Ovary (tissue), 9 donors: ENCODE data around the gene AFAP1L1. TPM values are rescaled to one million over a fixed set of nuclear protein-coding genes. Genes with fewer than 3 reads are reported as not detected.

ENCODE experiments used
- DNase-seq, 5 donors: peaks; one replicate each; pipeline ENCODE4 v3.0.0-alpha.2; 2019 to 2020
- H3K27ac ChIP-seq, 2 donors: fragments of 200-600 bp; one replicate each; pipeline versions ENCODE4 v1.5.1 to v1.8.0; 2019 to 2022
- H3K27me3 ChIP-seq: fragments of 200-600 bp; one replicate; pipeline ENCODE4 v1.8.0; 2022
- H3K36me3 ChIP-seq: fragments of 200-600 bp; sonication (generic); one replicate; pipeline ENCODE4 v1.5.1; 2019
- H3K4me1 ChIP-seq: one replicate; pipeline ENCODE4 v1.8.1; 2013; ENCODE audit warnings: mild to moderate bottlenecking, moderate library complexity; ENCODE audit not compliant: insufficient read depth
- H3K4me3 ChIP-seq: fragments of 200-600 bp; sonication (generic); one replicate; pipeline ENCODE4 v1.5.1; 2017
- H3K9me3 ChIP-seq, 2 donors: fragments of 200-600 bp in 1 of 2; sonication (generic) in 1 of 2; one replicate each; pipeline versions ENCODE4 v1.5.1 to v1.8.1; 2013 to 2019; ENCODE audit warnings: mild to moderate bottlenecking in 1 of 2, moderate library complexity in 1 of 2
- EP300 ChIP-seq: sonication (generic); formaldehyde crosslinking; IDR thresholded peaks from one replicate; pipeline ENCODE4 v1.6.1; 2017; ENCODE audit warnings: antibody characterized with exemption
- POLR2A ChIP-seq: fragments of 450-650 bp; IDR thresholded peaks from one replicate; pipeline ENCODE4 v1.6.1; 2017; ENCODE audit warnings: antibody characterized with exemption, mild to moderate bottlenecking, moderate library complexity
- WGBS, 3 donors: extraction: QIAGEN DNeasy Blood & Tissue Kit in 1 of 3; methylation state at CpG; one replicate each; pipeline versions ENCODE4 v1.1.5 to v1.1.7; 2013 to 2017; 5-methylcytosine and 5-hydroxymethylcytosine counted together
- intact Hi-C, 4 donors: fragments of 100-400 bp; cut with DNase I; formaldehyde crosslinking; loops; one replicate each; pipeline versions ENCODE4 v1.11.0 to v1.15.1; 2022 to 2023
- polyA plus RNA-seq, 2 donors: library from polyadenylated mRNA; stranded (reverse); fragments of 200-250 nt in 1 of 2; fragments of 350-450 nt in 1 of 2; fragmentation: Illumina TruSeq in 1 of 2; extraction: RNeasy Lipid Tissue Mini Kit (QIAGEN cat#74804) in 1 of 2; gene quantifications; one replicate each; pipeline ENCODE4 v1.2.3, GENCODE V29; 2013 to 2014
- total RNA-seq, 7 donors: library from RNA; depleted of rRNA in 2 of 7; stranded (reverse); fragments of >200 nt in 2 of 7; fragmentation: NEBNext Ultra II Directional in 3 of 7; extraction: Animal tissue kit (Norgen Biotek cat#: 25700) in 3 of 7; gene quantifications; one replicate each; pipeline versions ENCODE4 v1.1.0 to v1.2.4, GENCODE V29; 2016 to 2023
- TF ChIP-seq, protein P1 (sequence below), 3 donors: fragments of 450-650 bp in 2 of 3; fragments of 200-600 bp in 1 of 3; IDR thresholded peaks; one replicate each; pipeline versions ENCODE4 v1.5.1 to v1.8.0; 2016 to 2022; ENCODE audit warnings: antibody characterized with exemption in 3 of 3, mild to moderate bottlenecking in 1 of 3
- donor health status: DM: no; HTN: no; CAD: no; lungs with moderate emphysema.
- donor health status: DM: no; HTN: no; CAD: no.
- donor health status: Bipolar disorder and iron deficiency.
- donor health status: DM: yes; HTN: yes; CAD: no.
- donor health status: DM: no; HTN: no; CAD: no.
- donor health status: DM: yes; HTN: yes; CAD: no.

The AFAP1L1 gene
- total and polyA plus RNA-seq, 9 donors, result 3.2 to 17.8 (median 8.3) TPM

DNA sequence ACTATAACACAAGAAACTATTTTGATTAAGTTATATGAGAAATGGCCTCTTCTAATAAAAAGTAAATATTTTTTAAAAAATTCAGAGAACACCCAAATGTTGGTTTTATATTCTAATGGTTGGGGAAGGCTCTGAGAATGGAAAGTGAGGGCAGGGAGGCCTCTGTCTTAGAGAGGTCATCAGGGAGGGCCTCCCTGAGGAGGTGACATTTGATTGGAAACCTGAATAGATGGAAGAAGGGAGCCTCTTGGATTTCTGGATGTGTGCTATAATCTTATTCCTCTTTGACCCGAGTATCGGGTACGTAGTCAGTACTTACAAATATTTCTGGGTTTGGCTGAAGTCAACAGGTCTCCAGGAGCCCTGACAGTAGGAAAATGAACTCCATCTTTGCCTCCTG, 47.5 kb downstream of the AFAP1L1 start:
- no peaks in the 10 kb centered on the region for H3K9me3 ChIP-seq
- H3K36me3 ChIP-seq, result no peaks in the 10 kb centered on the region
- H3K27me3 ChIP-seq, result no peaks in the 10 kb centered on the region
- intact Hi-C loops, result no loop called here
- 93 to 99% (median 95%) methylated on average over 3 of the region's 3 CpGs for WGBS, 3 donors
- TF ChIP-seq POLR2A (no peak), EP300 (no peak)
- TF ChIP-seq, protein P1, sequence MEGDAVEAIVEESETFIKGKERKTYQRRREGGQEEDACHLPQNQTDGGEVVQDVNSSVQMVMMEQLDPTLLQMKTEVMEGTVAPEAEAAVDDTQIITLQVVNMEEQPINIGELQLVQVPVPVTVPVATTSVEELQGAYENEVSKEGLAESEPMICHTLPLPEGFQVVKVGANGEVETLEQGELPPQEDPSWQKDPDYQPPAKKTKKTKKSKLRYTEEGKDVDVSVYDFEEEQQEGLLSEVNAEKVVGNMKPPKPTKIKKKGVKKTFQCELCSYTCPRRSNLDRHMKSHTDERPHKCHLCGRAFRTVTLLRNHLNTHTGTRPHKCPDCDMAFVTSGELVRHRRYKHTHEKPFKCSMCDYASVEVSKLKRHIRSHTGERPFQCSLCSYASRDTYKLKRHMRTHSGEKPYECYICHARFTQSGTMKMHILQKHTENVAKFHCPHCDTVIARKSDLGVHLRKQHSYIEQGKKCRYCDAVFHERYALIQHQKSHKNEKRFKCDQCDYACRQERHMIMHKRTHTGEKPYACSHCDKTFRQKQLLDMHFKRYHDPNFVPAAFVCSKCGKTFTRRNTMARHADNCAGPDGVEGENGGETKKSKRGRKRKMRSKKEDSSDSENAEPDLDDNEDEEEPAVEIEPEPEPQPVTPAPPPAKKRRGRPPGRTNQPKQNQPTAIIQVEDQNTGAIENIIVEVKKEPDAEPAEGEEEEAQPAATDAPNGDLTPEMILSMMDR (IDR thresholded peaks at IDR 0.05), result no peak
- no peak for DNase-seq
- H3K27ac ChIP-seq, result no peak overlapping the region
- H3K4me1 ChIP-seq, result peaks cover 7% of the 10 kb centered on the region
- H3K4me3 ChIP-seq, result no peak overlapping the region

DNA sequence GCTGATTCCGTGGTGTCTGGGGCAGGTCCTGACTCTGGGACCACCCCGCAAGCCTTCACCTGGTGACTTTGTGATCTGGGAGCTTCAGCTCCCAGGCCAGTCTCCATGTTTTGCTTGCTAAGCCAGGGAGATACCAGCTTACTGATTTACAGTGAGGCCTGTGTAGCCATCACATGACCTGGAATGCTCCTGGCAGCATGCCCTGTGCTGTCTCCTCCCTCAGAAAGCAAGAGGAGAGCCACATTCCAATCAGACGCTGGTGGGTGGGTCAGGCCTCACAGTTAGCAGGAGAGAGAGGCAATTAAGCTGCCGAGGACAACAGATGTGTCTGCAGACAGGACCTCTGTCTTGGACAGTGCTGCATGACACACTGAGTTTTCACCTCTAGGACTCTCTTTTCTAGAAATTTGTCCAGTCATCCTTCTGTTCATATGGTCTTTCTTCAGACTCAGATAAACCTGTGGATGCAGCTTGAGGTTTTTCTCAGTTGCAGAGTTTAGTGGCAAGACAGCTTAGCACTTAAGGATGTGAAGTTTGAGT, 49.2 kb downstream of the AFAP1L1 start:
- Histone ChIP-seq H3K9me3 (no peaks in the 10 kb centered on the region), H3K27me3 (no peaks in the 10 kb centered on the region), H3K4me1 (peaks cover 7% of the 10 kb centered on the region), H3K36me3 (no peaks in the 10 kb centered on the region), H3K27ac (peak overlapping the region; percentile 30 to 54), H3K4me3 (no peak overlapping the region)
- peak; percentile 82 to 94 (median 90) for DNase-seq
- WGBS, 3 donors, result 6 to 18% (median 9%) methylated on average over 4 of the region's 4 CpGs
- intact Hi-C loops, result no loop called here
- TF ChIP-seq POLR2A, result no peak
- TF ChIP-seq, protein P1 (IDR thresholded peaks at IDR 0.05), result no peak
- no peak for TF ChIP-seq EP300

DNA sequence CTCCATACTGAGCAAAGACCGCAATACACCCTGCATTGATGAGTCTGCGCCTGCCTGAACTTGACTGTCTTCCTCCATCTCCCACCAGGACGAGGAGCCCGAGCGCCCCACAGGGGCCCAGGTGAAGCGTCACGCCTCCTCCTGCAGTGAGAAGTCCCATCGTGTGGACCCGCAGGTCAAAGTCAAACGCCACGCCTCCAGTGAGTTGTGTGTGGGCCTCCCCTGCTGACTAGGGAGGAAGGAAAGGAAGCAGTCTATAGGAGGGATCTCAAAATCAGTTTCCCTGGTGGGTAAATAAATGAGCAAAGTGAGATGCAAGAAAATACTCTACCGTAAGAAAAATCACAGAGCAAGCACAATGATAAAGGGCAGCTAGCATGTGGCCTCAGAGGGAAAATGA, 50.9 kb downstream of the AFAP1L1 start:
- no peaks in the 10 kb centered on the region for H3K27me3 ChIP-seq
- WGBS, 3 donors, result 85 to 86% (median 86%) methylated on average over 12 of the region's 12 CpGs
- no peak overlapping the region for H3K27ac ChIP-seq
- H3K9me3 ChIP-seq, result no peaks in the 10 kb centered on the region
- H3K4me1 ChIP-seq, result peaks cover 7% of the 10 kb centered on the region
- no peaks in the 10 kb centered on the region for H3K36me3 ChIP-seq
- no peak for DNase-seq
- TF ChIP-seq, protein P1 (IDR thresholded peaks at IDR 0.05), result no peak
- TF ChIP-seq EP300 (no peak), POLR2A (no peak)
- intact Hi-C loops, result no loop called here
- H3K4me3 ChIP-seq, result no peak overlapping the region

DNA sequence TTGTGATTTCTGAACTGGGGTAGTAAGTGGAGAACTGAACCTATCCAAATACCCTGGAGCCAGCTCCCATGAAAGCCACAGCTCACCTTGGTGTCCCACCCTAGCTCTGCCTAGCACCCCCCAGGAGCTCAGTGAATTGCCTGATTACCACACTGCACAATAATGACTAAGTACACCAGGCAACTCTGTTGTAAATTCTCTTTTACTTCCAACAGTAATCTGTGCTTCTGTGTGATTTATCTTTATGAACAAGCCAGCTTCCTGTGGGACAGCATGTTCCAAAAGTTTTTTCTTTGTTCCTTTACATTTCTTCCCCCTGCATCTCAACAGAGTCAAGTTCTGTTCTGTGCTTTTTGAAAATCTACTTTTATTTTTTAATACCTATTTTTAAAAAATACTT, 51.6 kb downstream of the AFAP1L1 start:
- intact Hi-C loops, result no loop called here
- H3K27me3 ChIP-seq, result no peaks in the 10 kb centered on the region
- no peaks in the 10 kb centered on the region for H3K36me3 ChIP-seq
- DNase-seq, result no peak
- TF ChIP-seq, protein P1 (IDR thresholded peaks at IDR 0.05), result no peak
- no peak overlapping the region for H3K27ac ChIP-seq
- H3K4me3 ChIP-seq, result no peak overlapping the region
- H3K4me1 ChIP-seq, result peaks cover 7% of the 10 kb centered on the region
- no peaks in the 10 kb centered on the region for H3K9me3 ChIP-seq
